Right lobe of liver (tissue), 6 donors: ENCODE measurements around the gene ADRM1. TPM values are rescaled to one million over a fixed set of nuclear protein-coding genes. Genes with fewer than 3 reads are reported as not detected.

Experiments used
- ATAC-seq, 4 donors: fragments of 200-7000 bp; cut with Tn5 transposase; one replicate each; pipeline ENCODE4 v1.9.1; 2020; ENCODE audit warnings: mild to moderate bottlenecking in 4 of 4, moderate library complexity in 4 of 4
- DNase-seq, 3 donors: peaks; one replicate each; pipeline ENCODE4 v3.0.0-alpha.2; 2020
- H3K27ac ChIP-seq, 3 donors: fragments of 200-600 bp; one replicate each; pipeline ENCODE4 v1.8.0; 2022
- H3K27me3 ChIP-seq, 2 donors: fragments of 200-600 bp; one replicate each; pipeline ENCODE4 v1.8.0; 2022
- H3K36me3 ChIP-seq, 4 donors: fragments of 200-600 bp; sonication (generic) in 1 of 4; one replicate each; pipeline versions ENCODE4 v1.5.1 to v1.8.0; 2017 to 2022; ENCODE audit warnings: control low read depth in 1 of 4
- H3K4me1 ChIP-seq, 4 donors: fragments of 200-600 bp; sonication (generic) in 1 of 4; one replicate each; pipeline versions ENCODE4 v1.5.1 to v1.8.0; 2017 to 2022; ENCODE audit warnings: control low read depth in 1 of 4
- H3K4me3 ChIP-seq, 3 donors: fragments of 200-600 bp; one replicate each; pipeline ENCODE4 v1.8.0; 2022
- H3K9me3 ChIP-seq, 4 donors: fragments of 200-600 bp; sonication (generic) in 1 of 4; one replicate each; pipeline versions ENCODE4 v1.5.1 to v1.8.0; 2017 to 2022; ENCODE audit warnings: control low read depth in 1 of 4
- CTCF ChIP-seq, 4 donors: fragments of 200-600 bp in 3 of 4; fragments of 450-650 bp in 1 of 4; IDR thresholded peaks; one replicate each; pipeline versions ENCODE4 v1.5.1 to v1.8.0; 2016 to 2022; ENCODE audit warnings: antibody characterized with exemption in 4 of 4, mild to moderate bottlenecking in 2 of 4
- POLR2A ChIP-seq: fragments of 450-650 bp; IDR thresholded peaks from one replicate; pipeline ENCODE4 v1.6.1; 2017; ENCODE audit warnings: antibody characterized with exemption, mild to moderate bottlenecking
- WGBS: methylation state at CpG from one replicate; pipeline ENCODE4 v1.1.6; 2018; ENCODE audit warnings: low coverage, low lambda C conversion rate; ENCODE audit not compliant: insufficient coverage; ENCODE audit errors: missing lambda C conversion rate; 5-methylcytosine and 5-hydroxymethylcytosine counted together
- intact Hi-C, 2 donors: fragments of 100-400 bp; cut with DNase I; formaldehyde crosslinking; loops; one replicate each; pipeline versions ENCODE4 v1.11.2 to v1.14.1; 2022
- long read RNA-seq: library from polyadenylated mRNA; unstranded; transcript quantifications from one replicate; pipeline ENCODE4 v2.0.0, GENCODE V29; 2019
- total RNA-seq, 6 experiments: library from RNA; depleted of rRNA in 2 of 6; stranded (reverse); fragments of >200 nt in 2 of 6; fragmentation: NEBNext Ultra II Directional in 3 of 6; extraction: Animal tissue kit (Norgen Biotek cat#: 25700) in 3 of 6; gene quantifications; one replicate each; pipeline versions ENCODE4 v1.1.0 to v1.2.4, GENCODE V29; 2016 to 2023
- donor health status: DM: no; HTN: yes; CAD: no.
- donor health status: DM: no; HTN: no; CAD: no.
- donor health status: DM: no; HTN: no; CAD: no.
- donor health status: DM: no; HTN: yes; CAD: no.
- donor health status: DM: no; HTN: yes; CAD: no.

Gene ADRM1, protein sequence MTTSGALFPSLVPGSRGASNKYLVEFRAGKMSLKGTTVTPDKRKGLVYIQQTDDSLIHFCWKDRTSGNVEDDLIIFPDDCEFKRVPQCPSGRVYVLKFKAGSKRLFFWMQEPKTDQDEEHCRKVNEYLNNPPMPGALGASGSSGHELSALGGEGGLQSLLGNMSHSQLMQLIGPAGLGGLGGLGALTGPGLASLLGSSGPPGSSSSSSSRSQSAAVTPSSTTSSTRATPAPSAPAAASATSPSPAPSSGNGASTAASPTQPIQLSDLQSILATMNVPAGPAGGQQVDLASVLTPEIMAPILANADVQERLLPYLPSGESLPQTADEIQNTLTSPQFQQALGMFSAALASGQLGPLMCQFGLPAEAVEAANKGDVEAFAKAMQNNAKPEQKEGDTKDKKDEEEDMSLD
- 100 to 1,000 TPM in 2 of 6 experiments, 10 to 100 TPM in 4; 49.5 to 139 (median 55.7) TPM for total RNA-seq
- long read RNA-seq, transcript ADRM1-201 (10 exons, 1,478 nt) = major isoform, 41 of 46 reads
- long read RNA-seq, partial matches to known transcripts = 4 of 46 reads
- long read RNA-seq, other reads (novel, unspliced or antisense) = 1 of 46 reads

DNA sequence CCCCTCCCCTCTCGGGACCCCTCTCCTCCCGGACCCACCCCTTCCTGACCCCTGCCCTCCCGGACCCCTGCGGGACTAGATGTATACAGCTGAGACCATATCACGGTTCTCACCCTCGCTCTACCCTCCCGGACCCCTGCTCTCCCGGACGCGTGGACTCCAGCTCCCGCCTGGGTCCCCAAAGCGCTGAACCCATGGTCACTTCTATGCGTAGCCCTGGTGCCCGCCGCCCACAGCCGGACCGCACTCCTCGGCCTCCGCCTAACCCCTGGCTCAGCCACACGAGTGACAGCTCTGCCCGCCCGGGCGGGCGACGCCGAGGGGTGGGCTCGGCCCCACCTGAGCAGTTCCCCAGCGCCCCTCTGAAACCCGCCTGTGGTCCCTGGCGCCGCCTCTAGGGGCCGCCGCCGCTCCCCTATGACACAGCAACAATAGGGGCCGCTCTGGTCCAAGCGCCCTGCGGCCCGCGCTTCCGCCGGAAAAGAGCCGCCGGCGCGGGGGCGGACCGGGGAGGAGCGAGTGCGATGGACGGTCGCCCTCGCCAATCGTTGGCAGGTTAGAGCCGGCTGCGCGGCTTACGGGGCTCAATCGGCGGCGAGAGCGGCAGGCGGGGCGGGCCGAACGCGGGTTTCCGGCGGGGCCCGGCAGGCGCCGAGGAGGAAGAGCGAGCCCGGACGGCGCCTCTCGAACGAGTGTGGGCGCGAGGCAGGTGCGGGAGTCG, at the start of gene ADRM1:
TSS of gene ADRM1 (plus strand) at position 657 of the 721 bp plus-strand sequence. CDS start 572 bp downstream, outside the sequence.
- peaks cover 0 to 28% (median 12%) of the 10 kb centered on the region in 4 donors for H3K36me3 ChIP-seq
- WGBS = 4% methylated on average over 13 of the region's 81 CpGs
- H3K9me3 ChIP-seq = no peaks in the 10 kb centered on the region
- intact Hi-C loops = loop anchor here in 1 of 2 donors (5.0 to 10.0 kb wide), 2 partner anchors 52 to 75 kb away; no protein-coding TSS in a partner anchor
- TF ChIP-seq POLR2A (peak; percentile 73), CTCF (IDR thresholded peaks at IDR 0.05) (peak; percentile 96 to 99 (median 98))
- peak within 1 kb of the TSS; percentile 85 to 96 (median 86) for H3K4me3 ChIP-seq
- no peaks in the 10 kb centered on the region for H3K27me3 ChIP-seq
- H3K27ac ChIP-seq = peak within 1 kb of the TSS; percentile 94 to 96 (median 95)
- peaks cover 0 to 38% (median 17%) of the 10 kb centered on the region in 4 donors for H3K4me1 ChIP-seq
- ATAC-seq = peak; percentile 79 to 87 (median 84)
- DNase-seq = peak; percentile 97

DNA sequence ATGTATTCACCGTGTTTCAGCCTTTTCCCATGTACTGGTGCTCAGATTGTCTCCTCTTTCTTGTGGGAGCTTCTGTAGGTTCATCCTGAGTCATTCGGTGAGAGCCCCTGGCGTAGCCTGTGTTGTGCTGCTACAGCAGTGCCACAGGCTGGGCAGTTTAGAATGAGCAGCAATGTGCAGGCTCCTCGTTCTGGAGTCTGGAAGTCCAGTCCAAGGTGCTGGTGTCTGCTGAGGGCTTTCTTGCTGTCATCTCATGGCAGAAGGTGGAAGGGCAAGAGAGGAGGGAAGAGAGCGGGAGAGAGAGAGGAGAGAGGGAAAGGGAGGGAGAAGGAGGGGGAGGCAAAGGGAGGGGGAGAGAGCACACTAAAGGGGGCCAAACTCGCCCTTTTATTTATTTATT, 49.4 kb upstream of the ADRM1 start:
- DNase-seq = no peak
- 90% methylated on average over 4 of the region's 6 CpGs for WGBS
- Histone ChIP-seq H3K27me3 (no peaks in the 10 kb centered on the region), H3K4me3 (no peak overlapping the region), H3K9me3 (no peaks in the 10 kb centered on the region), H3K36me3 (peaks cover 0 to 8% (median 0%) of the 10 kb centered on the region in 4 donors), H3K27ac (no peak overlapping the region), H3K4me1 (no peaks in the 10 kb centered on the region)
- intact Hi-C loops = no loop called here
- no peak for ATAC-seq
- TF ChIP-seq POLR2A (no peak), CTCF (IDR thresholded peaks at IDR 0.05) (no peak)

DNA sequence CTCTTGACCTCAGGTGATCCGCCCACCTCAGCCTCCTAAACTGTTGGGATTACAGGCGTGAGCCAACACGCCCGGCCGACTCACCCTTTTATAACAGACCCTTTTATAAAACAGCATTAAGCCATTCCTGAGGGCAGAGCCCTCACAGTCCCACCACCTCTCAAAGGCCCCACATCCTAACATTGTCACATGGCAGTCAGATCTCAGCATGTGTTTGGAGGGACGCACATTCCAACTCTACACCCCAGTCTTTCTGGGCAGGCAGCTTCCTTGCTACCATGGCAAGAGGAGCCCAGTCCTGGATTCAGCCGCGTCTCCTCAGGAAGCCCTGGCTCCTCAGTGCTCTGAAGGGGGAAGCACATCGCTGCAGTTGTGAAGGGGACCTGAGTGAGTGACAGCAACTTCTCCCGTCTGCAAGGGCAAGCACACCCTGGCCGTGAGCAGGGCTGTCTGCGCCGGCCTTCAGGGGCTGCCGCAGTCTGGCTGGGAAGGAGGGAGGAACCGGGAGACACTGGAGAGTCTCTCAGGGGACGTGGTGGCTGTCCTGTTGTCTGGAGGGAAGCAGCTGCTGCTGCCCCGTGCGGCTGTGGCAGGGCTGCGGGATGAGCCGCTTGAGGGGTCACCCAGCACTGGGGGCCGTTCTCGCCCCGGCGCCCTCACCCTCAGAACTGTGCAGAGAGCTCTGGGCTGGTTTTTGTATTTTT, 48.6 kb upstream of the ADRM1 start:
- TF ChIP-seq POLR2A (no peak), CTCF (IDR thresholded peaks at IDR 0.05) (no peak)
- ATAC-seq = peak in 2 of 4 donors; percentile 7 to 27
- Histone ChIP-seq H3K27ac (no peak overlapping the region), H3K4me1 (no peaks in the 10 kb centered on the region), H3K4me3 (no peak overlapping the region), H3K9me3 (no peaks in the 10 kb centered on the region), H3K27me3 (no peaks in the 10 kb centered on the region), H3K36me3 (peaks cover 0 to 8% (median 0%) of the 10 kb centered on the region in 4 donors)
- intact Hi-C loops = no loop called here
- no peak for DNase-seq
- 91% methylated on average over 9 of the region's 24 CpGs for WGBS

DNA sequence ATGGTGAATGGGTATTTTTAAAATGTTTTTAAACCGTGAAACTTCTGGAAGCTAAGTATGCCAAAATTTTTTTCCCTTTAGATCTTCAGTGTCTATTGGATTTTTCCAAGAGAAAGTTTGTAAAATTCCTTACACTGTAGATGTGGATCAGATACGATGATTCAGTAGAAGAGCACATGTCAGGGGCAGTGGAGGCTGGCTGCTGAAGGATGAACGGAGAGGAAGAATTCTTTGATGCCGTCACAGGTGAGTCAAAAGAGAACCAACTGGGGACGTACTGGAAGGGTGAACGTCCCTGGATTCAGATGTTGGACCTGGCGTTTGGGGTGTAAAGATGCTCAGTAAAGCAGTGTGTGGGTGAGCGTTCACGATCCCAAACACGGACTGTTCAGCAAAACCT, 46.8 kb upstream of the ADRM1 start:
- ATAC-seq = no peak
- TF ChIP-seq CTCF (IDR thresholded peaks at IDR 0.05) = no peak
- intact Hi-C loops = no loop called here
- Histone ChIP-seq H3K27ac (no peak overlapping the region), H3K4me3 (no peak overlapping the region), H3K9me3 (no peaks in the 10 kb centered on the region), H3K27me3 (no peaks in the 10 kb centered on the region), H3K36me3 (peaks cover 0 to 19% (median 0%) of the 10 kb centered on the region in 4 donors), H3K4me1 (no peaks in the 10 kb centered on the region)
- WGBS = 93% methylated on average over 10 of the region's 10 CpGs
- no peak for DNase-seq
